Smooth muscle cell of the brain vasculature (primary cell): ENCODE measurements around the gene TMEM54.
"Not testable (repeated sequence)": the region's sequence is repeated elsewhere in the genome, so short reads cannot be mapped to it uniquely, and the experiment has no call there.

Experiments used
- DNase-seq: peaks from one replicate; pipeline ENCODE4 v3.0.0-alpha.2; 2012; ENCODE audit warnings: low read depth, low spot score

The TMEM54 gene

DNA sequence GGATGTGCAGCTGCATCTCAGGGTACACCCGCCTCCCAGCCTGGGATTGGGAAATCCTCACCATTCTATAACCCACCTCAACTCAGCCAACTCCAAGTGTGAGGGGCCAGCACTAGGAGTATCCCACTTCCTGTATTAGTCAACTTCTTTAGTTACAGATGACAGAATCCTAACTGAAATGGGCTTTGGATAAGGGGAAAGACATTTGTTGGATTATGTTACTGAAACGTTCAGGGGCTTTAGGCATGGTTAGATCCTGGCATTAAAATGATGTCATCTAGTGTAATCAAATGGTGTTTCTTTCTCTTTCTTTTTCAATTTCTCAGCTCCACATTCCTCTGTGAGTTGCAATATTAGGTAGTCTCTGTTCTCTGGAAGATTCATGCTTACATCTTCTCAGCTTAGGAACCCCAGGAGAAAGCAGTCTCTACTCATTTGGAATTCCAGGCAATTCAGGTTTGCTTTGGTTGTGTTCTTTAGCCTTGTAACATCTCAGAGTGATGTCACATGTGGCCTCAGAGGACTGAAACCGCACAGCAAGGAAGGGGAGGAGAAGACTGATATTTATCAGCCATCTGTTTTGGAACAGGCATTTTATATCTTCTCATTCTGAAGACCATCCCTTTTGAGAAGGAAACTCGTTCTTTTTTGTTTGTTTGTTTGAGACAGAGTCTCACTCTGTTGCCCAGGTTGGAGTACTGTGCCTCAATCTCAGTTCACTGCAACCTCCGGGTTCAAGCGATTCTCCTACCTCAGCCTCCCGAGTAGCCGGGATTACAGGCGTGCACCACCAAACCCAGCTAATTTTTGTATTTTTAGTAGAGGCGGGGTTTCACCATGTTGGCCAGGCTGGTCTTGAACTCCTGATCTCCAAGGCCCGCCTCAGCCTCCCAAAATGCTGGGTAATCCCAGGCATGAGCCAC lies 18.9 kb upstream of the TMEM54 start:
- DNase-seq = no peak

DNA sequence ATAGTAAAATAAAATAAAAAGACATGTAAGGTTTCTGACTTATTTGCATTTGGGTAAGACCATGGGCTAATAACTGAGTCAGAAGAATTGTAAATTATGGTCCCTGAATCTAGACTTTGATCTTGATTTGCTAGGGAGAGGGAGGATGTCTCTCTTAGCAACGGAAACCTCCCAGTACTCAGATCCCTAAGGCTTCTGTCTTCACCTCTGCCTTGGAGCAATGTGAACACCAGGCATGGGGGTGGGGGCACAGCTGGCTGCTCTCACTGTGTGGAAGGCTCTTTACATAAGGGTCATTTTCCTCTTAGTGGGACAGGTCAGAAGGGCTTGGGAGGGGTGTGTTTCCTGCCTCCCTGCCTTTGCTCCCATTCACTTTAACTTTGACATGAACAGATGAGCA lies 17.0 kb upstream of the TMEM54 start:
- no peak for DNase-seq

DNA sequence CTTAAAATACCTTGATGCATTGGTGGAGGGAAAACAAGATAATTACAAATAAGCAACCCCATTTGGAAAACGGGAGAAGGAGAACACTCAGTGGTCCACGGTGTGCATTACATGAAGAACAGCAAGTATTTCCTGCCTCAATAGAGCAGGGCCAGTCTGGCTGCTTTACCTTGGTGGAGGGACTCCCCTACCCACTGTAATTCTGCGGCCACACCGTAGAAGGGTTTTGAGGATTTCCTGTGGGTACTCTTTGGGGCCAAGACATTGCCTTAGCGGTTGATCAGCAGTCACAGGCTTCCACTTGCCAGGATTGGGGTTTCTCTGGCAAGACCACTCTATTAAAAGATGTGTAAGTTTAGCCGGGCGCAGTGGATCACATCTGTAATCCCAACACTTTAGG lies 16.3 kb upstream of the TMEM54 start:
- no peak for DNase-seq

DNA sequence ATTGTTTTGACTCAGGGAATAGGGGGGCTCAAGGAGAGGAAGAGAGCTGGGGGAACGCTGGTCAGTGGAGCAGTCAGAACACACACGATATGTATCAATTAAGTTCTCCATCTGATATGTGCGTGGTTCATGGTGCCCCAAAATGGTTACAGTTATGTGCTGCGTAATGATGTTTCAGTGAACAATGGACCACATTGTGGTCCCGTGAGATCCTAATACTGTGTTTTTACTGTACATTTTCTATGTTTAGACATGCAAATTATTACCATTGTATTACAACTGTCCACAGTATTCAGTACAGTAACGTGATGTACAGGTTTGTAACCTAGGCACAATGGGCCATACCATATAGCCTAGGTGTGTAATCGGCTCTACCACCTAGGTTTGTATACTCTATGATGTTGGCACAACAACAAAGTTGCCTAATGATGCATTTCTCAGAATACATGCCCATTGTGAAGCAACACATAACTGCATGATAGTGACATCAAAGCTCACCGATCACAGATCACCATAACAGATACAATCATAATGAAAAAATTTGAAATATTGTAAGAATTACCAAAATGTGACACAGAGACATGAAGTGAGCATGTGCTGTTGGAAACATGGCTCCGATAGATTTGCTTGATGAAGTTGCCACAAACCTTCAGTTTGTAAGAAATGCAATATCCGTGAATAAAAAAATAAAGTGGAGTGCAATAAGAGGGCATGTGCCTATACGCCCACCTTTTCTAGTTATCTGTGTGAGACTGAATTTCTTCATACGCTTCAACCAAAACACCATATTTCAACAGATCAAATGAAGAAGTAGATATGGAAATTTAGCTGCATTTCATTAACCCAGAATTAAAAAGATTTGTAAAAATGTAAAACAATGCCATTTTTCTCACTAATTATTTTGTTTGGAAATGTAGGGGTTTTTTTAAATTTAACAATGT lies 14.8 kb upstream of the TMEM54 start:
- DNase-seq = no peak

DNA sequence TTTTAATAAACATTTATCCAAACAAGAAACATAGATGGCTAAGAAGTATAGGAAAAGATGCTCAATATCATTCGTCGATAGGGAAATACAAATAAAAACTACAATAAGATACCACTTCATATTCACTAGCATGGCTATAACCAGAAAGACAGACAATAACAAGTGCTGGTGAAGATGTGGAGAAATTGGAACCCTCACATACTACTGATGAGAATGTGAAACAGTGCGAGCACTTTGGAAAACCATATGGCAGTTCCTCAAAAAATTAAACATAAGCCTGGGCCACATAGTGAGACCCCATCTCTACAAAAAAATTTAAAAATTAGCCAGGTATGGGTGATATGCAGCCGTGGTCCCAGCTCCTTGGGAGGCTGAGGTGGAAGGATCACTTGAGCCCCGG lies 9.1 kb upstream of the TMEM54 start:
- DNase-seq = no peak

DNA sequence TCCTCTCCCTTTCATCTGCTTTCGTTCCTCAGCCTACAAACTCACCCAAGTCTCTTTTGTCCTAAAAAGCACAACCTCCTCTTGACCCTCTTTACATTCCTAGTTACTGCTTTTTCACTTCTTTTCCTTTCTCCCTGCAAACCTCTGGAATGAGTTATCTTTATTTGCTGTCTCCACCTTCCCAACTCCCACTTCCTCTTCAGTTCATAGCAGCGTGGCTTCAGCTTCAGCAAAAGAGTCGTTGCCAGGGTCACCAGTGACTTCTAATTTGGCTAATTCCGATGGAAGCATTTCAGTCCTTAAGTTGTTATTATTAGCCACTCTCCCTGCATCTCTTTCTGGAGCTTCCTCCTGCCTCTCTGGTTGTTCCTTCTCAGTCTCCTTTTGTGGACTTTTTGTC lies 6.2 kb upstream of the TMEM54 start:
- DNase-seq = no peak

DNA sequence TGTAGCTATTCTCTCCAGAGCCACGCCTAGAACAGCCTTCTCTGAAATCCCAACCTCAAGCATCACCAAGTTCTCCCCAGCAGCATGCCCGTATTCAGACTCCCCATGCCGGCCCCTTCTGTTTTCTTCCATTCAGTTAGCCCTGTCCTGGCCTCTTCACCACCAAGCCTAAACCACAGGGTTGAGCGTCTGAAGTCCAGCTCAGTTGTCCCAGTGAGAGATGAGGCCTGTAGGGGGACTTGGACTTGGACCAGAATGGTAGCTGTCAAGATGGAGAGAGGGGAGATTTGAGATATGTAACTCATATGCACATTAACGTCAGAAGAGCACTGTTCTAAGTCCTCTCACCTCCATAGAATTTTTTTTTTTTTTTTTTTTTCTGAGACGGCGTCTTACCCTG lies 5.5 kb upstream of the TMEM54 start:
- no peak for DNase-seq

DNA sequence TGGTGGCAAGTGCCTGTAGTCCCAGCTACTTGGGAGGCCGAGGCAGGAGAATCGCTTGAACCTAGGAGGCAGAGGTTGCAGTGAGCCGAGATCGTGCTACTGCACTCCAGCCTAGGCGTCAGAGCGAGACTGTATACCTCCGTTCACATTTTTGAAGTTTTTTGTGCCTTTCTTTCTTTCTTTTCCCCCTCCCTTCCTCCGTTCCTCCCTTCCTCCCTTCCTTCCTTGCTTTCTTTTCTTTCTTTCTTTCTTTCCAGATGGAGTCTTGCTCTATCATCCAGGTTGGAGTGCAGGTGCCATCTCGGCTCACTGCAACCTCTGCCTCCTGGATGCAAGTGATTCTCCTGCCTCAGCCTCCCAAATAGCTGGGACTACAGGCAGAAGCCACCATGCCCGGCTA lies 4.4 kb upstream of the TMEM54 start:
- not testable (repeated sequence) for DNase-seq

DNA sequence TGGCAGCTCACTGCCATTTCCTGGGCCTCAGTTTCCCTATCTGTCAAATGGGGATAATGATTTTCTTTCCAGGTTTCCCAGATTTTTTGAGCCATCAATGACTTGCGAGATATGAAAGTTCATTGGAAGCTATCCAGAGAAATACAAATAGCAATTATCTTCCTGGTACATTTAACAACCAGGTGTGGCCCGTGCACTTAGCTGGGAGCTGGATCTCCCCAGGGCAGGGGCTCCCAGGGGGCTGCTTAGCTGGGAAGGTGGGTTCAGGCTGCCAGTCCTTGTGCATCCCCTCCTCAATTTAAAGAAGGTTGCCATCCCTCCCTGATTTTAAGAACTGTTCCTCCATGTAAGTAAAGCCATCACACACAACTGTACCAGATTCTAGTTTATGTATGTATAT lies 3.6 kb upstream of the TMEM54 start:
- no peak for DNase-seq

DNA sequence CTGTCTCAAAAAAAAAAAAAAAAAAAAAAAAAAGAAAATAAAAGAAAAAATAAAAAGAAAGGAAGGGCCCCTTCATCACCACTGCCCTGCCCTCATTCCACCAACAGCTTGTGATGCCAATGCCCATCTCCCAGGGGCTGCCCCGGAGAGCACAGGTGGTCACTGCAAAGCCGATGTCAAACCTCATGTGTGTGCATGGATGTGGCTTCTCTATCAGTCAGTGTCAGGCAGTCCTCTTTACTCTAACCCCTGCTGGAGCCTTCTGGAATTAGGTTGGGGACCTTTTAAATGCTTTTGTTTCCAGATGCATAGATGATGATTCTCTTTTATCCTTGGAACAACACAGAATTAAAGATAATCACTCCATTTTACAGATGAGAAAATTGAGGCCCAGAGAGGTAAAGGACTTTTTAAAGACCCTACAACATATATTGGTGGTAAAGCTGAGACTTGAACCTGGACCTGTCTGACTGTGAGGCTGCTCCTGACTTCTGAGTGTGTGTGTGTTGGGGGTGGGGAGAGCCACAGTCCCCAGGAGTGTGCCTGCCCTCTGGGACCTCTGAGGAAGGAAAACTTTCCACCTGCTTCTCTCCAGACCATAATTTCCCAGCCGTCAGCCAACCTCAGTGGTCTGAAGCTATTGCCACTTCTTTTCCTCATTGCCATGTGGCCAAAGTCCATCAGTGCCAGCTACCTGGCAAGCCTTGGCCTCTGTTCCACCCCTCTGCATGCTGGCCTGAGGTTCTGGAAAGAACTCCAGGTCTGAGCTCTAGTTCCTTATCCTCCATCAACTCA lies 3.0 kb upstream of the TMEM54 start:
- DNase-seq = no peak

DNA sequence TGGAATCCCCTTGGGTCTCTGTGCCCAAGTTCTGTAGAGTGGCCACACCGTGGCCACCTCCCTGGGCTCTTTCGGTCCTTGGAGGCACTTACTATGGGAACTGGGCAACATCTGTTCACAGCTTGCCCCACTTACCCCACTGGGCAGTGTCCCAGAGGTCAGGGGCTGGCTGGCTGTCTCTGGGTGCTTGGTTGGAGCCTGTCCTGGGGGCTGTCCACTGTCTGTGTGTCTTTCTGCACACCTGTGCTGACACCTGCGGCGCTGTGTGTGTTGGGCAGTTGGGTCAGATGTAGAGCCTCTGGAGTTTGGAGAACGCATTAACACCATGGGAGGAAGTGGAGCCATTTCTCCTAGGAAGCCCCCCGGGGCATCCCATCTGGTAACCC lies 1.3 kb upstream of the TMEM54 start:
- no peak for DNase-seq

DNA sequence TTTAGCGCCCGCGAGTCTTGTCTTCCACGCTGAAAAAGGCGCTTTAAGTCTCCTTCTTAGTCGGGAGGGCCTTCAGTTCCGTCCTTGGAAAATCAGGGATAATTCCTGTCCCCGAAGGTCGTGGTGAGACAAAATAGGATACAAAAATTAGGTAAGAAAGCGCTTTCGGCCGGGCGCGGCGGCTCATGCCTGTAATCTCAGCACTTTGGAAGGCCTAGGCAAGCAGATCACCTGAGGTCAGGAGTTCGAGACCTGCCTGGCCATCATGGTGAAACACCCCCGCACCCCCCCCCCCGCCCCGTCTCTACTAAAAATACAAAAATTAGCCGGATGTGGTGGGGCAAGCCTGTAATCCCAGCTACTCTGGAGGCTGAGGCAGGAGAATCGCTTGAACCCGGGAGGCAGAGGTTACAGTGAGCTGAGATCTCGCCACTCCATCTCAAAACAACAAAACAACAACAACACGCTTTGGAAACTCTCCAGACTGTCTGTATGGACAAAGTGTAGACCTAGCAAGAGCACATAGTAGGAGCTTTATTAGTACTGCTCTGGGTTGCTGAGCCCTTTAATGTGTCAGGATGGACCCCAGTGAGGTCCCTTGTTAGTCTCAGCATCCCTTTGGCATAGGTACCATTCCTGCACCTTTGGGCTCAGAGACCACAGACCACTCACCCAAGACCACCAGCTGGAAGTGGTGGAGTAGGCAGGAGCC lies 790 bp upstream of the TMEM54 start:
- DNase-seq = no peak

DNA sequence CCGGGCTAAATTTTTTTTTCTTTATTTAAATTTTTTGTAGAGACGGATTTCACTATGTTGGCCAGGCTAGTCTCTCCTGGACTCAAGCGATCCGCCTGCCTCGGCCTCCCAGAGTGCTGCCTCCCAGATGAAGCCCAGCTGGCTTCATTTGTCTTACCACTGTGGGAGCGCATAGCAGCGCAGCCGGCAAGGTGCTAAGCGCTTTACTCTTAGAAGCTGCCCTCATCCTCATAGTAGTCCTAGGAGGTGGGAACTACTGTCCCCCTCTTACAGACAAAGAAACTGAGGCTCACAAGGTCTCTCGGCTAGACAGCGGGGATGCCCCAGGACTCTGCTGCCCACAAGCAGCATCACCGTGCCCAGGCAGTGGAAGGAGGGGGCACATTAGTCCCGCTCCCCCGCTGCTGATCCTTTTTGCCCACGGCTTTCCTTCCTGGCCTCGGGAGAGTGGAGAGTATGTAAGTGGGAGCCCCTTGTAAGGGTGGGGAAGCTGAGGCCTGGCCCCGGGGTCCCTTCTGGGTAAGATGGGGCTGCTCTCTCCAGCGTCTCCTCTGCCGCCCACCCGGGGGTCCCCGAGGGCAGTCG lies 726 bp downstream of the TMEM54 start:
- no peak for DNase-seq

DNA sequence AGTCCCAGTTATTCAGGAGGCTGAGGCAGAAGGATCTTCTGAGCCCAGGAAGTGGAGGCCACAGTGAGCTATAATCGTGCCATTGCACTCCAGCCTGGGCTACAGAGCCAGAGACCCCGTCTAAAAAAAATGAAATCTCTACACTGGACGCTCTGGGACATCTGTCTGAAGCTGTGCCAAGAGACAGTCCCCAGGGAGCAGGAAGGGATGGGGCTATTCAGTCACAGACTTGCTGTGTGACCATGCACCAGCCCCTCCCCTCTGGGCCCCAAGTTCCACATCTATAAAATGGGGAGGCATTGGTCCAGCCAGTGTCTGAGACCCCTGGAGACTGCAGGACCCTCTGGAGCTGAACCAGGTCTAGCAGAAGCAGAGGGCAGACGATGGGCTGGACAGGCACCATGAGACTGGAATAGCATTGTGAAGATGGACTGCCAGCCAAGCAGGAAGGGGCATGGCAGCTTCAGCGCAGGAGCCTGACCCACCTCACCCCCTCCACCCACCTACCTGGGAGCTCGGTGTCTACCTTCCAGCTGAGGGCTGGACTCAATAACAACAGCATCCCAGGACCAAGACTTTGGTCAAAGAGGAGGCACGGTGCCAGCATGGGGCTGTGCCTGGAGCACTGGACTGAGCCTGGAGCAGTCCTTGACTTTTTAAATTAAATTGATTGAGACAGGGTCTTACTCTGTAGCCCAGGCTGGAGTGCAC lies 1.4 kb downstream of the TMEM54 start:
- no peak for DNase-seq

DNA sequence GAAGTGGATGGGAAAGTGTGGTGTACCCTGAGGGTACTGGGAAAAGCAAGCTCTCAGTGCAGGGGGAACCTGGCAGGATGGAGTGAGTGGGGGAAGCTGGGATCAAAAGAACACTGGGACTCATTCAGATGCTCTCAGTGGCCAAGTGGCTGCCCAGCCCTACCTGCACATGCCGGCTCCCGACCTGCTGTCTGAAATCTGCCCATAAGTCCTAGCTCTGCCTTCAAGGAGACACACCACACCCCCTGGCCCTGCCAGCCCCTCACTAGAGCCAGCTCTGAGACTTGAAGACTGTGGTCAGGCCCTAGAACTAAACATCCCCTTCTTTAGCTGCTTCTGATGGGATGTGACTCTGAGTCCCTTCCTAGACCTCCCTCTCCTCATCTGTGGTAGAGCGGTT lies 2.2 kb downstream of the TMEM54 start:
- DNase-seq = no peak

DNA sequence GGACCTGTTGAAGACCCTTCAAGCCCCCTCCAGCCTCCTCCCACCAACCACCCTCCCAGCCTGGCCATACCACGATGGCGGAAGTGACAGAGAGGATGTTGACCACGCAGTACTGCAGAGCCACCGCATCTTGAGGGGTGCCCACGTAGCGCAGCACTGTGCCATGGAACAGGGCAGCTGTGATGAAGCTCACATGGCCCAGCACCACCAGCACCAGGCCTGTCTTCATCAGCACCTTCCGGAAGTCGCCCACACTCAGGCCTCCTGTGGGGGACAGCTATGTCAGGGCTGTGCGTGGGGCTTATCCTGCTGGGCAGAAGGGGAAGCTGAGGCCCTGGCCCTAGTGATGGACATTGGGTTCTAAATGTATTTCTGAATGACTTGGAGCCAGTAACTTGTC lies 3.1 kb downstream of the TMEM54 start:
- DNase-seq = no peak

DNA sequence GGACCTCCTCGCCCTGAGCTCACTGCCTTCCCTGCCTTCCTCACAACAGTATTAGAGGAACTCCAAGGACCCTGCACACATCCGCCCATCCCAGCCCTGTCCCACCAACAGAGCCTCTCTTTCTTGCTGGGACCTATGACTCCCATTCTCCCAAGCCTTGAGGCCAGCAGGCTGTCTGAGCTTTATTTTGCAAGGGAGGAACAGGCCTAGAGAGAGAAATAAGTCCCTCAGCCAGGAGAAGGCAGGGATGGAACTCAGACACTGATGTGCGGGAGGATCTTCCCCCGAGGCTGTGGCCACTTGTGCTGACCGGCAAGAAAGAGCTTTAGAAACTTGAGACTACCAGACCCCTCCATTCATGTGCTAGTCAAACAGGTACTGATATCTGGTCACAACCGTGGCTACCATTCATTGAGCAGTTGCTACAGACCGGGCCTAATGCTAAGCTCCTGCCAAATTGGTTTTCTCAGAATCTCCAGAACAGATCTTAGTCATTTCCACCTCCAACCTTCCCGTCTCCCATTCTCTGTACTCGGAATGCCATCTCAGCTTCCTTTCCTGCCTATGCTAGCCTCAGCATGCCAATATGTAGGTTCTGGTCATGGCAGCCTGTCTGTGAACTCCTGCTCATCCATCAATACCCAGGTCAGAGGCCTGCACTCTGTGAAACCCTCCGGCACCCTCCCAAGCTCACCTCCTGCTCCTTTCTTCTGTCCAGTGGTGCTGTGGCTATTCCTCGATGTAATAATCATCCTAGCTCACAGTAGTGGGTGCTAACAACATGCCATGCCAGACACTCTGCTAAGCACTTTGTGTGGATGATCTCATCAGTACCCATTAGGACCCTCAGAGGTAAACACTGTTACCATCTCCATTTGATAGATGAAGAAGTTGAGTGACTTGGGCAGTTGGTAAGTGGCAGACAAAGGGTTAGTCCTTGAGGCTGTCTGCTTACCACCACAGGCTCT lies 3.8 kb downstream of the TMEM54 start:
- DNase-seq = no peak

DNA sequence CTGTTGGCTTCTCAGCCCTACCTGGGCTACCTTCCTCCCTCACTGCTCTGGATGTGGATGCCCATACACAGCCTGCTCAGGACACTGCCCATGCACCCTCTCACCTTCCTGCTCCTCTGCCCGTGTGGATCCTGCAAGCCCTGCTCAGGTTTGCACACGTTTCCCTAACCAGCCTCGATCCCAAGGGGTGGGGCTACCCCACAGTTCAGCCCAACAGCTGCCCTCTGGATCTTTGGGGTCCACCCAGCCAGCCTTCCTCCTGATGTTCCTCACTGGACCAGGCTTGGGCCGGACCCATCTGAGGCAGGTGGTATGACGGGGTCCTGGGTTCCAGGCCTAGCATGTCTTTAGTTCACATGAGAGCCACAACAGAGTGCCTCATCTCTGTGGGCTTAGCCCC lies 4.7 kb downstream of the TMEM54 start:
- no peak for DNase-seq
